ENCODE measurements around the gene RBMS3.

DNA sequence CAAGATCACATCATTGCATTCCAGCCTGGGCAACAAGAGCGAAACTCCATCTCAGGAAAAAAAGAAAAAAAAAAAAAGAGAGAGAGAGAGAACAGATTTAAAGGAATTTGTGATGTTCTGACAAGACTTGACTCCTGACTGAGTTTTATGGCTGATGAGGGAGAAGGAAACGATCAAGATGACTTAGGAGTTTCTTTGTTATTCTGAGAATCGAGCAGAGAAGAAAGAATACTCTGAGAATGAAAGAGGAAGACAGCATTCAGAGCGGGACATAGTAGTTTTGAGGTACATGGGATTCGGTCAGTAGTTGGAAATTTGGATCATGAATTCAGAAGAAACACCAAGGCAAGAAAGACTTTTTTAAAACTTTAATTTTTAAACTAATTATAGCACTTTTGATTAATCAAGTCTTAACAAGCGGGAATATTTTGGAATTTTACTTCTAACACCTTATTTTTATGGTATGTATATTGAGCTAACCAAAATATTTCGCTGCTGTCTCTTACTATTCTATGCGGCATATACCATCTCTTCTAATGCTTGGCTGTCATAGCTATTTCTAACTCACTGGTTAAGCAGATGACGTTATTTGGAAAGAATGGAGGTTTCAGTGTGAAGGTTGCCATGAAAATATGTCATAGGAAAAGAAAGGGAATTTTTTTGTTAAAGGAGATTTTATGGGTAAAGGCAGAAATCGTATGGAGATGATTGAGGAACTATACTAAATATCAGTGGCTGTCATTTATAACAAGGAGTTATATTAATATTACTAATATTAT lies 644.1 kb downstream of the RBMS3 start:
- no peak for TF ChIP-seq POLR2A (IDR thresholded peaks at IDR 0.05)
- TF ChIP-seq, protein P1, sequence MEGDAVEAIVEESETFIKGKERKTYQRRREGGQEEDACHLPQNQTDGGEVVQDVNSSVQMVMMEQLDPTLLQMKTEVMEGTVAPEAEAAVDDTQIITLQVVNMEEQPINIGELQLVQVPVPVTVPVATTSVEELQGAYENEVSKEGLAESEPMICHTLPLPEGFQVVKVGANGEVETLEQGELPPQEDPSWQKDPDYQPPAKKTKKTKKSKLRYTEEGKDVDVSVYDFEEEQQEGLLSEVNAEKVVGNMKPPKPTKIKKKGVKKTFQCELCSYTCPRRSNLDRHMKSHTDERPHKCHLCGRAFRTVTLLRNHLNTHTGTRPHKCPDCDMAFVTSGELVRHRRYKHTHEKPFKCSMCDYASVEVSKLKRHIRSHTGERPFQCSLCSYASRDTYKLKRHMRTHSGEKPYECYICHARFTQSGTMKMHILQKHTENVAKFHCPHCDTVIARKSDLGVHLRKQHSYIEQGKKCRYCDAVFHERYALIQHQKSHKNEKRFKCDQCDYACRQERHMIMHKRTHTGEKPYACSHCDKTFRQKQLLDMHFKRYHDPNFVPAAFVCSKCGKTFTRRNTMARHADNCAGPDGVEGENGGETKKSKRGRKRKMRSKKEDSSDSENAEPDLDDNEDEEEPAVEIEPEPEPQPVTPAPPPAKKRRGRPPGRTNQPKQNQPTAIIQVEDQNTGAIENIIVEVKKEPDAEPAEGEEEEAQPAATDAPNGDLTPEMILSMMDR (IDR thresholded peaks at IDR 0.05) = no peak
